Adipocyte (in vitro differentiated cells): ENCODE results near the gene ZFP36.

Experiments used
- DNase-seq: peaks from one replicate; pipeline ENCODE4 v3.0.0-alpha.2; 2015; ENCODE audit warnings: low read depth
- H3K27me3 ChIP-seq: replicated peaks from 2 replicates; pipeline ENCODE4 v1.7.0; 2013; ENCODE audit warnings: mild to moderate bottlenecking, low read length, moderate library complexity; ENCODE audit not compliant: control insufficient read depth, insufficient read depth
- H3K36me3 ChIP-seq: 2 replicates; pipeline ENCODE4 v1.7.0; 2013; ENCODE audit warnings: low read length, mild to moderate bottlenecking, moderate library complexity; ENCODE audit not compliant: control insufficient read depth, insufficient read depth, severe bottlenecking
- H3K4me1 ChIP-seq: 2 replicates; pipeline ENCODE4 v1.7.0; 2013; ENCODE audit warnings: mild to moderate bottlenecking, low read length, moderate library complexity; ENCODE audit not compliant: control insufficient read depth, insufficient read depth
- H3K4me3 ChIP-seq: 2 replicates; pipeline ENCODE4 v1.7.0; 2013; ENCODE audit warnings: mild to moderate bottlenecking, low read length, moderate library complexity
- H3K9ac ChIP-seq: 2 replicates; pipeline ENCODE4 v1.7.0; 2013; ENCODE audit warnings: mild to moderate bottlenecking, low read length, moderate library complexity
- H3K9me3 ChIP-seq: 2 replicates; pipeline ENCODE4 v1.7.0; 2013; ENCODE audit warnings: mild to moderate bottlenecking, low read length, moderate library complexity; ENCODE audit not compliant: control insufficient read depth

ZFP36 gene

GRCh38 chr19:39386557-39386956, 20.1 kb upstream of the ZFP36 start:
- Histone ChIP-seq H3K36me3 (peaks cover 75% of the 10 kb centered on the region), H3K9ac (peak overlapping the region; percentile 26), H3K4me3 (no peak overlapping the region), H3K27me3 (no peaks in the 10 kb centered on the region), H3K4me1 (peaks cover 19% of the 10 kb centered on the region), H3K9me3 (no peaks in the 10 kb centered on the region)
- no peak for DNase-seq

- Histone ChIP-seq H3K4me1 (peaks cover 19% of the 10 kb centered on the region), H3K27me3 (no peaks in the 10 kb centered on the region), H3K36me3 (peaks cover 58% of the 10 kb centered on the region), H3K9ac (no peak overlapping the region), H3K9me3 (no peaks in the 10 kb centered on the region), H3K4me3 (no peak overlapping the region)
- DNase-seq = no peak
Measured at GRCh38 chr19:39388657-39389056, 18.0 kb upstream of the ZFP36 start.

GRCh38 chr19:39389631-39390414, 16.8 kb upstream of the ZFP36 start:
- no peaks in the 10 kb centered on the region for H3K27me3 ChIP-seq
- H3K4me3 ChIP-seq = peak overlapping the region; percentile 98
- H3K36me3 ChIP-seq = peaks cover 52% of the 10 kb centered on the region
- no peaks in the 10 kb centered on the region for H3K9me3 ChIP-seq
- no peak for DNase-seq
- H3K9ac ChIP-seq = peak overlapping the region; percentile 99
- H3K4me1 ChIP-seq = peaks cover 19% of the 10 kb centered on the region

GRCh38 chr19:39390451-39390750, 16.2 kb upstream of the ZFP36 start:
- Histone ChIP-seq H3K36me3 (peaks cover 49% of the 10 kb centered on the region), H3K27me3 (no peaks in the 10 kb centered on the region), H3K4me1 (peaks cover 19% of the 10 kb centered on the region), H3K9me3 (no peaks in the 10 kb centered on the region), H3K4me3 (peak overlapping the region; percentile 98), H3K9ac (peak overlapping the region; percentile 99)
- no peak for DNase-seq

GRCh38 chr19:39390751-39391437, 15.8 kb upstream of the ZFP36 start, which contains the start of the genes MED29 and PAF1:
TSS of gene MED29 (plus strand) at chr19:39391378. CDS start at chr19:39391423, 45 bp downstream.
TSS of gene PAF1 (minus strand) at chr19:39391106. CDS start at chr19:39390864, 242 bp downstream.
- Histone ChIP-seq H3K9me3 (no peaks in the 10 kb centered on the region), H3K4me1 (peaks cover 19% of the 10 kb centered on the region), H3K4me3 (peak within 1 kb of the TSS; percentile 98), H3K27me3 (no peaks in the 10 kb centered on the region), H3K9ac (peak within 1 kb of the TSS; percentile 99), H3K36me3 (peaks cover 44% of the 10 kb centered on the region)
- peak; percentile 100 for DNase-seq

GRCh38 chr19:39397360-39398296, 9.0 kb upstream of the ZFP36 start:
- H3K4me1 ChIP-seq = peaks cover 26% of the 10 kb centered on the region
- peak overlapping the region; percentile 3 for H3K4me3 ChIP-seq
- peak overlapping the region; percentile 81 for H3K9ac ChIP-seq
- H3K36me3 ChIP-seq = peaks cover 10% of the 10 kb centered on the region
- no peaks in the 10 kb centered on the region for H3K9me3 ChIP-seq
- DNase-seq = peak; percentile 94
- H3K27me3 ChIP-seq = no peaks in the 10 kb centered on the region

- Histone ChIP-seq H3K9ac (peak overlapping the region; percentile 81), H3K27me3 (no peaks in the 10 kb centered on the region), H3K4me3 (peak overlapping the region; percentile 3), H3K36me3 (peaks cover 9% of the 10 kb centered on the region), H3K4me1 (peaks cover 32% of the 10 kb centered on the region), H3K9me3 (no peaks in the 10 kb centered on the region)
- DNase-seq = peak; percentile 72
Measured at GRCh38 chr19:39398297-39398864, 8.3 kb upstream of the ZFP36 start.

GRCh38 chr19:39399668-39400050, 7.0 kb upstream of the ZFP36 start:
- H3K9me3 ChIP-seq = no peaks in the 10 kb centered on the region
- no peak for DNase-seq
- H3K27me3 ChIP-seq = no peaks in the 10 kb centered on the region
- H3K9ac ChIP-seq = no peak overlapping the region
- H3K4me1 ChIP-seq = peaks cover 36% of the 10 kb centered on the region
- H3K4me3 ChIP-seq = no peak overlapping the region
- peaks cover 3% of the 10 kb centered on the region for H3K36me3 ChIP-seq

GRCh38 chr19:39400061-39400460, 6.6 kb upstream of the ZFP36 start:
- Histone ChIP-seq H3K4me1 (peaks cover 36% of the 10 kb centered on the region), H3K36me3 (peaks cover under 1% of the 10 kb centered on the region)

GRCh38 chr19:39401070-39401548, 5.5 kb upstream of the ZFP36 start:
- no peak for DNase-seq
- no peaks in the 10 kb centered on the region for H3K27me3 ChIP-seq
- H3K9ac ChIP-seq = peak overlapping the region; percentile 20
- H3K4me3 ChIP-seq = no peak overlapping the region
- no peaks in the 10 kb centered on the region for H3K9me3 ChIP-seq
- H3K4me1 ChIP-seq = peaks cover 41% of the 10 kb centered on the region
- H3K36me3 ChIP-seq = no peaks in the 10 kb centered on the region

More at GRCh38 chr19:39400061-39400460, 6.6 kb upstream of the ZFP36 start:
- Histone ChIP-seq H3K4me3 (no peak overlapping the region), H3K9me3 (no peaks in the 10 kb centered on the region), H3K27me3 (no peaks in the 10 kb centered on the region), H3K9ac (no peak overlapping the region)
- no peak for DNase-seq
